ENCODE data around the gene POLN.

The POLN gene

GRCh38 chr4:2284934-2285612 is 43.2 kb upstream of the POLN start:
- Histone ChIP-seq H3K9ac (ENCODE audit: low read depth, low read length, poor library complexity, severe bottlenecking) (peak overlapping the region; percentile 46), H3K4me1 (ENCODE audit: insufficient read depth, low read length, poor library complexity, severe bottlenecking) (peaks cover 66% of the 10 kb centered on the region), H3F3A (ENCODE audit: low read depth) (peaks cover 12% of the 10 kb centered on the region)

GRCh38 chr4:2284161-2284933 is 42.4 kb upstream of the POLN start:
- no peak overlapping the region for H3K4me3 ChIP-seq (ENCODE audit: low read length, poor library complexity, severe bottlenecking)
- no peak overlapping the region for H3K4me2 ChIP-seq (ENCODE audit: low read depth, low read length, poor library complexity, severe bottlenecking)
- H3K4me1 ChIP-seq (ENCODE audit: insufficient read depth, low read length, poor library complexity, severe bottlenecking), result peaks cover 59% of the 10 kb centered on the region
- H2AFZ ChIP-seq (ENCODE audit: low read length), result no peak overlapping the region
- no peaks in the 10 kb centered on the region for H4K20me1 ChIP-seq (ENCODE audit: insufficient read depth, low read length, poor library complexity, severe bottlenecking)
- H3K9ac ChIP-seq (ENCODE audit: low read depth, low read length, poor library complexity, severe bottlenecking), result peak overlapping the region; percentile 46
- no peaks in the 10 kb centered on the region for H3K36me3 ChIP-seq (ENCODE audit: insufficient read depth, low read length)
- no peaks in the 10 kb centered on the region for H3K27me3 ChIP-seq (ENCODE audit: insufficient read depth, low read length, poor library complexity, severe bottlenecking)
- TF ChIP-seq EZH2phosphoT487 (IDR thresholded peaks at IDR 0.05; ENCODE audit: borderline replicate concordance) (no peak), CTCF (conservative IDR thresholded peaks at IDR 0.05; ENCODE audit: low read length) (no peak)
- H3K9me2 ChIP-seq (replicated peaks; ENCODE audit: low read depth, low read length), result no peaks in the 10 kb centered on the region
- no peaks in the 10 kb centered on the region for H3K9me3 ChIP-seq (ENCODE audit: insufficient read depth, low read depth, low read length)
- peaks cover 12% of the 10 kb centered on the region for H3F3A ChIP-seq (ENCODE audit: low read depth)
- H3K79me2 ChIP-seq (ENCODE audit: insufficient read depth, low read length), result no peaks in the 10 kb centered on the region

More at GRCh38 chr4:2284934-2285612, 43.2 kb upstream of the POLN start:
- peak overlapping the region; percentile 21 for H3K4me3 ChIP-seq (ENCODE audit: low read length, poor library complexity, severe bottlenecking)
- peak overlapping the region; percentile 45 for H3K4me2 ChIP-seq (ENCODE audit: low read depth, low read length, poor library complexity, severe bottlenecking)
- H3K79me2 ChIP-seq (ENCODE audit: insufficient read depth, low read length), result no peaks in the 10 kb centered on the region
- TF ChIP-seq EZH2phosphoT487 (IDR thresholded peaks at IDR 0.05; ENCODE audit: borderline replicate concordance) (no peak), CTCF (conservative IDR thresholded peaks at IDR 0.05; ENCODE audit: low read length) (no peak)
- no peaks in the 10 kb centered on the region for H4K20me1 ChIP-seq (ENCODE audit: insufficient read depth, low read length, poor library complexity, severe bottlenecking)
- H3K27me3 ChIP-seq (ENCODE audit: insufficient read depth, low read length, poor library complexity, severe bottlenecking), result no peaks in the 10 kb centered on the region
- no peak overlapping the region for H2AFZ ChIP-seq (ENCODE audit: low read length)
- no peaks in the 10 kb centered on the region for H3K9me3 ChIP-seq (ENCODE audit: insufficient read depth, low read depth, low read length)
- H3K36me3 ChIP-seq (ENCODE audit: insufficient read depth, low read length), result no peaks in the 10 kb centered on the region
- no peaks in the 10 kb centered on the region for H3K9me2 ChIP-seq (replicated peaks; ENCODE audit: low read depth, low read length)

- H3K9ac ChIP-seq (ENCODE audit: low read depth, low read length, poor library complexity, severe bottlenecking), result peak overlapping the region; percentile 80
- H3K4me2 ChIP-seq (ENCODE audit: low read depth, low read length, poor library complexity, severe bottlenecking), result no peak overlapping the region
- TF ChIP-seq CTCF (conservative IDR thresholded peaks at IDR 0.05; ENCODE audit: low read length), result no peak
- no peak for TF ChIP-seq EZH2phosphoT487 (IDR thresholded peaks at IDR 0.05; ENCODE audit: borderline replicate concordance)
- H3F3A ChIP-seq (ENCODE audit: low read depth), result peaks cover 12% of the 10 kb centered on the region
- peaks cover 59% of the 10 kb centered on the region for H3K4me1 ChIP-seq (ENCODE audit: insufficient read depth, low read length, poor library complexity, severe bottlenecking)
- no peaks in the 10 kb centered on the region for H3K36me3 ChIP-seq (ENCODE audit: insufficient read depth, low read length)
- H3K4me3 ChIP-seq (ENCODE audit: low read length, poor library complexity, severe bottlenecking), result no peak overlapping the region
- H4K20me1 ChIP-seq (ENCODE audit: insufficient read depth, low read length, poor library complexity, severe bottlenecking), result no peaks in the 10 kb centered on the region
- no peaks in the 10 kb centered on the region for H3K27me3 ChIP-seq (ENCODE audit: insufficient read depth, low read length, poor library complexity, severe bottlenecking)
- no peaks in the 10 kb centered on the region for H3K79me2 ChIP-seq (ENCODE audit: insufficient read depth, low read length)
- no peaks in the 10 kb centered on the region for H3K9me2 ChIP-seq (replicated peaks; ENCODE audit: low read depth, low read length)
- H3K9me3 ChIP-seq (ENCODE audit: insufficient read depth, low read depth, low read length), result no peaks in the 10 kb centered on the region
- H2AFZ ChIP-seq (ENCODE audit: low read length), result no peak overlapping the region
Measured at GRCh38 chr4:2283199-2283711, 41.3 kb upstream of the POLN start.

All from Loucy (cell line).